Vagina (tissue), 2 donors: ENCODE data around the gene EDEM2. TPM values are rescaled to one million over a fixed set of nuclear protein-coding genes. Genes with fewer than 3 reads are reported as not detected.
"Not testable (repeated sequence)": the region's sequence is repeated elsewhere in the genome, so short reads cannot be mapped to it uniquely, and the experiment has no call there.

Source experiments
- DNase-seq, 2 donors: peaks; one replicate each; pipeline ENCODE4 v3.0.0-alpha.2; 2017; ENCODE audit errors: extremely low spot score in 2 of 2
- H3K27ac ChIP-seq: fragments of 200-600 bp; sonication (generic); one replicate; pipeline ENCODE4 v1.5.1; 2019
- H3K27me3 ChIP-seq: fragments of 200-600 bp; sonication (generic); one replicate; pipeline ENCODE4 v1.5.1; 2019
- H3K36me3 ChIP-seq, 2 donors: fragments of 200-600 bp; sonication (generic); one replicate each; pipeline ENCODE4 v1.5.1; 2017 to 2019
- H3K4me1 ChIP-seq: fragments of 200-600 bp; sonication (generic); one replicate; pipeline ENCODE4 v1.5.1; 2019
- H3K4me3 ChIP-seq, 2 donors: fragments of 200-600 bp; sonication (generic); 1 replicate in 1 of 2; 2 replicates in 1 of 2; pipeline ENCODE4 v1.5.1; 2016 to 2019
- H3K9me3 ChIP-seq: fragments of 200-600 bp; sonication (generic); one replicate; pipeline ENCODE4 v1.5.1; 2019
- CTCF ChIP-seq, 3 experiments: fragments of 450-650 bp in 2 of 3; fragments of 200-600 bp in 1 of 3; sonication (generic) in 1 of 3; IDR thresholded peaks; one replicate each; pipeline ENCODE4 v1.5.1; 2017 to 2019; ENCODE audit warnings: antibody characterized with exemption in 3 of 3, mild to moderate bottlenecking in 2 of 3, moderate library complexity in 2 of 3
- POLR2A ChIP-seq, 2 donors: fragments of 450-650 bp; IDR thresholded peaks; one replicate each; pipeline ENCODE4 v1.6.1; 2017; ENCODE audit warnings: antibody characterized with exemption in 2 of 2, mild to moderate bottlenecking in 2 of 2, moderate library complexity in 2 of 2
- POLR2AphosphoS5 ChIP-seq, 2 donors: sonication (generic); formaldehyde crosslinking; IDR thresholded peaks; one replicate each; pipeline ENCODE4 v1.9.0; 2017; ENCODE audit warnings: antibody characterized with exemption in 2 of 2, mild to moderate bottlenecking in 2 of 2, low read depth in 1 of 2; ENCODE audit not compliant: insufficient read depth in 1 of 2
- intact Hi-C: fragments of 100-400 bp; cut with DNase I; formaldehyde crosslinking; loops from one replicate; pipeline ENCODE4 v1.15.1; 2023
- total RNA-seq: library from RNA; depleted of rRNA; stranded (reverse); fragments of >200 nt; gene quantifications from one replicate; pipeline ENCODE4 v1.2.3, GENCODE V29; 2016

The EDEM2 gene
- total RNA-seq, 1 donor from 2014 or later, result 12.8 TPM

GRCh38 chr20:35150846-35151579 lies 3.9 kb upstream of the EDEM2 start:
- Histone ChIP-seq H3K36me3 (no peaks in the 10 kb centered on the region), H3K4me1 (peaks cover 16% of the 10 kb centered on the region), H3K4me3 (no peak overlapping the region), H3K9me3 (no peaks in the 10 kb centered on the region), H3K27me3 (no peaks in the 10 kb centered on the region), H3K27ac (no peak overlapping the region)
- TF ChIP-seq CTCF (IDR thresholded peaks at IDR 0.05), result no peak
- no peak for TF ChIP-seq POLR2AphosphoS5 (IDR thresholded peaks at IDR 0.05; ENCODE audit: insufficient read depth in 1 of 2, low read depth in 1 of 2)
- intact Hi-C loops, result no loop called here
- no peak for DNase-seq

DNA sequence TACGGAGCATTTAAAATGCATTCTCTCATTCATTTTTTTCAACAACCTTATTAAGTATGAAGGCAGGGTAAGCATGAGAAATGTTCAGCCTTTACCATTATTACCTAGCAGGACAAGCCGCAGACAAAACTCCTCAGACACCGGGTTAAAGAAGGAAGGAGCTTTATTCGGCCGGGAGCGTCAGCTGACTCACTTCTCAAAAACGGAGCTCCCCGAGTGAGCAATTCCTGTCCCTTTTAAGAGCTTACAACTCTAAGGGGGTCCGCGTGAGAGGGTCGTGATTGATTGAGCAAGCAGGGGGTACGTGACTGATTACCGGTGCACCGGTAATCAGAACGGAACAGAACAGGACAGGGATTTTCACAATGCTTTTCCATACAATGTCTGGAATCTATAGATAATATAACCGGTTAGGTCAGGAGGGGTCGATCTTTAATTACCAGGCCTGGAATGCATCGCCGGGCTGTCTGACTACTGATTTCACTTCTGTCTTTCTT lies 487 bp upstream of the EDEM2 start:
- DNase-seq, H3K9me3 ChIP-seq, H3K27me3 ChIP-seq, H3K36me3 ChIP-seq: not testable (repeated sequence)
- intact Hi-C loops, result loop anchor here (5.0 kb wide), 2 partner anchors 60 to 120 kb away; no protein-coding TSS in a partner anchor
- TF ChIP-seq POLR2AphosphoS5 (IDR thresholded peaks at IDR 0.05; ENCODE audit: insufficient read depth in 1 of 2, low read depth in 1 of 2), result peak in 1 of 2 donors; percentile 24
- Histone ChIP-seq H3K4me3 (peak overlapping the region; percentile 85 to 91), H3K4me1 (peaks cover 26% of the 10 kb centered on the region), H3K27ac (peak overlapping the region; percentile 82)

DNA sequence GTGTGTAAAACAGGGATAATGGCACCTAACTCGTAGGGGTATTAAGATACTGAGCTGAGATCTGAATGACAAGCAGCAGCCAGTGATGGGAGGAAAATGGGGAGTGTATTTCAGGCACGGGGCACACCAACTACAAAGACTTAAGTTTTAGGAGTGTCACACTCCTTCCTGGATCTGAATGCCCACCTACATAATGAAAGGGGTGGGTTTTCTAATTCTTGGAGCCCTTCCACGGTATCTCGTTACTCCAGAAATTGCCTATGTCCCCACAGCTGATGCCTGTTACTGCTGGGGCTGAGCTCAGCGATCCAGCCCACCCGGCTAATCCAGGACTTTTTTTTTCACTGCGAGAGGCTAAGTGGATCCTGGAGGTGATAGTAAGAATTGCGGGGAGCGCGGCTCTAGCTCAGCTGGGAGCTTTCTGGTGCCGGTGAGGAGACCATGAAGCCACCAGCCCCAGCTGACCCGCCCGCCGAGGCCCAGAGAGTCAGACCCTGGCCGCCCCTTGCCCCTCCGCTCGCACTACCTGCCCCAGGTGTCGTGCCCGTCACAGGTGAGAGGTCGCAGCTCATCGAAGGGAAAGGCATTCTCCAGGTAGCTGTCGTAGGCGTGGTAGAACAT lies 727 bp downstream of the EDEM2 start:
- intact Hi-C loops, result loop anchor here (5.0 kb wide), 2 partner anchors 61 to 121 kb away; no protein-coding TSS in a partner anchor
- Histone ChIP-seq H3K36me3 (peaks cover 0 to 8% of the 10 kb centered on the region in 2 donors), H3K27ac (peak overlapping the region; percentile 82), H3K4me3 (peak overlapping the region; percentile 85 to 91), H3K4me1 (peaks cover 26% of the 10 kb centered on the region), H3K9me3 (no peaks in the 10 kb centered on the region), H3K27me3 (no peaks in the 10 kb centered on the region)
- DNase-seq, result no peak
- TF ChIP-seq CTCF (IDR thresholded peaks at IDR 0.05), result no peak
- no peak for TF ChIP-seq POLR2AphosphoS5 (IDR thresholded peaks at IDR 0.05; ENCODE audit: insufficient read depth in 1 of 2, low read depth in 1 of 2)
- no peak for TF ChIP-seq POLR2A (IDR thresholded peaks at IDR 0.05)

- Histone ChIP-seq H3K4me1 (peaks cover 26% of the 10 kb centered on the region), H3K36me3 (peaks cover 0 to 14% of the 10 kb centered on the region in 2 donors), H3K27ac (no peak overlapping the region), H3K27me3 (no peaks in the 10 kb centered on the region), H3K9me3 (no peaks in the 10 kb centered on the region), H3K4me3 (no peak overlapping the region)
- intact Hi-C loops, result loop anchor here (5.0 kb wide), 2 partner anchors 62 to 122 kb away; no protein-coding TSS in a partner anchor
- no peak for DNase-seq
- TF ChIP-seq POLR2A (IDR thresholded peaks at IDR 0.05) (no peak), POLR2AphosphoS5 (IDR thresholded peaks at IDR 0.05; ENCODE audit: insufficient read depth in 1 of 2, low read depth in 1 of 2) (peak in 1 of 2 donors; percentile 43), CTCF (IDR thresholded peaks at IDR 0.05) (peak in 2 of 3 experiments; percentile 42 to 85)
Measured at GRCh38 chr20:35145141-35145564, 2.0 kb downstream of the EDEM2 start.

DNA sequence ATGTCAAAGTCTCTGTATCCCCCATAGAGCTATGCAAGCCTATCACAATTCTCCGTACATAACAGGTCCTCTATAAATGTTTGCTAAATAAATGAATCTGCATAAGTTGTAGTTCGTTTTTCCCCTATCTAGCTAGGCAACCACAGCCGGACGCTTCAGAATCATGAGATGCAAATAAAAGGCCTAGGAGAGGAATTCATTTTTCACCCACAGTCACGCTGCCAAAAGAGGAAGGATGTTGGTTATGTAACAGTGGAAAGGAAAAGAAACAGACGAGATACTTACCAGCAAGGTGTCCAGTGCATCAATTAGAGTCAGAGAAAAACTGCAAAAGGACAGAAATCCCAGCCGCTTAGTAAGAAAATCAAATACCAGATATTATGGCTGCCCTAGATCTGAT lies 2.4 kb downstream of the EDEM2 start:
- DNase-seq, result no peak
- H3K36me3 ChIP-seq, result peaks cover 0 to 18% of the 10 kb centered on the region in 2 donors
- no peak overlapping the region for H3K27ac ChIP-seq

More for the DNA sequence above, 2.4 kb downstream of the EDEM2 start:
- Histone ChIP-seq H3K4me3 (no peak overlapping the region), H3K27me3 (no peaks in the 10 kb centered on the region), H3K9me3 (no peaks in the 10 kb centered on the region), H3K4me1 (peaks cover 26% of the 10 kb centered on the region)
- intact Hi-C loops, result loop anchor here (5.0 kb wide), 2 partner anchors 63 to 123 kb away; no protein-coding TSS in a partner anchor
- TF ChIP-seq POLR2AphosphoS5 (IDR thresholded peaks at IDR 0.05; ENCODE audit: insufficient read depth in 1 of 2, low read depth in 1 of 2) (no peak), CTCF (IDR thresholded peaks at IDR 0.05) (no peak), POLR2A (IDR thresholded peaks at IDR 0.05) (no peak)
